K562 (cell line): ENCODE results near the gene FPGS. TPM values are rescaled to one million over a fixed set of nuclear protein-coding genes. Genes with fewer than 3 reads are reported as not detected.

Experiments
- ATAC-seq: fragments of 200-7000 bp; cut with Tn5 transposase; 3 replicates; pipeline ENCODE4 v1.9.1; 2020; ENCODE audit warnings: moderate library complexity
- BruUV-seq: library from RNA; stranded (reverse); fragments of 400-500 nt; replicated peaks from 2 replicates; lab custom pipeline; 2021; lab: Mats Ljungman, UMichigan
- CTCF ChIA-PET: fragments of 300-600 bp; formaldehyde crosslinking; extraction: SDS; loops from one replicate; lab custom pipeline; 2021; ENCODE audit warnings: low intra/inter-chr PET ratio; lab: Yijun Ruan, JAX
- POLR2A ChIA-PET: fragments of 300-600, 350-650 bp; sonication (Branson Sonifier 250); formaldehyde crosslinking; extraction: SDS; loops from one replicate; lab custom pipeline; 2021; ENCODE audit warnings: antibody characterized with exemption, inconsistent platforms; lab: Yijun Ruan, JAX
- DNase-seq, 4 experiments: peaks; one replicate each; pipeline versions ENCODE4 v3.0.0 to v3.0.0-alpha.2; 2011 to 2018; ENCODE audit warnings: low spot score in 3 of 4, mixed read lengths in 3 of 4; ENCODE audit errors: extremely low read depth in 1 of 4
- FAIRE-seq: peaks from 2 replicates; lab custom pipeline; 2011; peaks lifted over from hg19 to GRCh38; lab: Jason Lieb, UNC
- H2AFZ ChIP-seq: 2 replicates; pipeline ENCODE4 v1.6.0; 2011; ENCODE audit warnings: low read depth, low read length, control low read depth, inconsistent platforms
- H3K27ac ChIP-seq: fragments of 200-600 bp; 3 replicates; pipeline ENCODE4 v1.8.0; 2011; ENCODE audit warnings: low read depth, mild to moderate bottlenecking, control low read depth, inconsistent platforms, low read length, moderate library complexity, mixed read lengths; ENCODE audit errors: extremely low read depth
- H3K27me3 ChIP-seq, 2 experiments: fragments of 300-600 bp in 1 of 2; 2 replicates in 1 of 2; 3 replicates in 1 of 2; pipeline versions ENCODE4 v1.6.0 to v1.8.0; 2011; ENCODE audit warnings: inconsistent platforms in 2 of 2, low read length in 2 of 2, mild to moderate bottlenecking in 1 of 2, mixed read lengths in 1 of 2, moderate library complexity in 1 of 2; ENCODE audit not compliant: control insufficient read depth in 2 of 2, insufficient read depth in 2 of 2
- H3K36me3 ChIP-seq: fragments of 300-600 bp; 3 replicates; pipeline ENCODE4 v1.8.0; 2011; ENCODE audit warnings: mild to moderate bottlenecking, low read length, inconsistent platforms; ENCODE audit not compliant: control insufficient read depth, insufficient read depth
- H3K4me1 ChIP-seq, 2 experiments: fragments of 200-600 bp in 1 of 2; replicated peaks in 1 of 2; 2 replicates in 1 of 2; 3 replicates in 1 of 2; pipeline versions ENCODE4 v1.5.1 to v1.8.0; 2011; ENCODE audit warnings: inconsistent platforms in 2 of 2, low read length in 2 of 2, mild to moderate bottlenecking in 1 of 2, mixed read lengths in 1 of 2, moderate library complexity in 1 of 2; ENCODE audit not compliant: control insufficient read depth in 2 of 2, insufficient read depth in 2 of 2
- H3K4me2 ChIP-seq: 2 replicates; pipeline ENCODE4 v1.6.1; 2011; ENCODE audit warnings: low read length, control low read depth, inconsistent platforms, mixed read lengths; ENCODE audit not compliant: insufficient read depth
- H3K4me3 ChIP-seq: fragments of 200-600 bp; sonication (generic), shearing (Covaris generic); 2 replicates; pipeline ENCODE4 v1.5.1; 2016; ENCODE audit warnings: control low read depth, inconsistent platforms
- H3K79me2 ChIP-seq: fragments of 200-600 bp; 3 replicates; pipeline ENCODE4 v1.8.0; 2011; ENCODE audit warnings: low read length, inconsistent platforms; ENCODE audit not compliant: control insufficient read depth, insufficient read depth
- H3K9ac ChIP-seq, 2 experiments: 2 replicates each; pipeline versions ENCODE4 v1.6.0 to v1.6.1; 2011; ENCODE audit warnings: low read depth in 2 of 2, low read length in 2 of 2, control low read depth in 1 of 2, inconsistent platforms in 1 of 2, mild to moderate bottlenecking in 1 of 2, mixed read lengths in 1 of 2; ENCODE audit not compliant: insufficient read depth in 1 of 2
- H3K9me1 ChIP-seq: one replicate; pipeline ENCODE4 v1.6.0; 2011; ENCODE audit warnings: inconsistent platforms, mild to moderate bottlenecking, low read length, moderate library complexity; ENCODE audit not compliant: control insufficient read depth, insufficient read depth
- H3K9me3 ChIP-seq: replicated peaks from 2 replicates; pipeline ENCODE4 v1.5.1; 2011; ENCODE audit warnings: low read depth, low read length, inconsistent platforms; ENCODE audit not compliant: control insufficient read depth, insufficient read depth
- H4K20me1 ChIP-seq: replicated peaks from 2 replicates; pipeline ENCODE4 v1.6.1; 2011; ENCODE audit warnings: low read length, inconsistent platforms, mixed read lengths; ENCODE audit not compliant: control insufficient read depth, insufficient read depth
- CTCFL ChIP-seq: IDR thresholded peaks from 2 replicates; pipeline ENCODE4 v1.6.1; 2011; ENCODE audit warnings: borderline replicate concordance, low read depth, mild to moderate bottlenecking, moderate library complexity, low read length; ENCODE audit not compliant: insufficient read depth, poor library complexity, severe bottlenecking
- ERF ChIP-seq: fragments of 450-650 bp; formaldehyde crosslinking; IDR thresholded peaks from 2 replicates; pipeline ENCODE4 v1.4.0; 2020; ENCODE audit warnings: mild to moderate bottlenecking, mixed read lengths
- GATA2 ChIP-seq: sonication (generic); formaldehyde crosslinking; IDR thresholded peaks from 2 replicates; pipeline ENCODE4 v1.4.0; 2020; ENCODE audit warnings: mild to moderate bottlenecking, missing genetic modification reagents
- NFRKB ChIP-seq: fragments of 450-650 bp; IDR thresholded peaks from 2 replicates; pipeline ENCODE4 v1.6.1; 2016; ENCODE audit warnings: low read depth
- NR3C1 ChIP-seq: sonication (generic); formaldehyde crosslinking; IDR thresholded peaks from 2 replicates; pipeline ENCODE4 v1.8.1; 2022; ENCODE audit warnings: missing genetic modification reagents
- POLR3A ChIP-seq: IDR thresholded peaks from 2 replicates; pipeline ENCODE4 v1.6.1; 2011; ENCODE audit warnings: borderline replicate concordance, mild to moderate bottlenecking, moderate library complexity; ENCODE audit not compliant: insufficient read length, insufficient read depth; ENCODE audit errors: extremely low read depth
- RFX7 ChIP-seq: fragments of 250-450 bp; sonication (Bioruptor Pico); IDR thresholded peaks from 2 replicates; pipeline ENCODE4 v1.5.1; 2021; ENCODE audit warnings: mild to moderate bottlenecking
- SNIP1 ChIP-seq: fragments of 450-650 bp; IDR thresholded peaks from 2 replicates; pipeline ENCODE4 v1.7.1; 2017; ENCODE audit warnings: low read depth, mild to moderate bottlenecking
- SRSF1 ChIP-seq: fragments of 200-400 bp; formaldehyde crosslinking; IDR thresholded peaks from 2 replicates; pipeline ENCODE4 v1.6.1; 2017; ENCODE audit warnings: mild to moderate bottlenecking, low read depth, low read length, moderate library complexity
- TGIF2 ChIP-seq: sonication (generic); formaldehyde crosslinking; IDR thresholded peaks from 2 replicates; pipeline ENCODE4 v1.8.1; 2022; ENCODE audit warnings: mild to moderate bottlenecking, missing genetic modification reagents, moderate library complexity
- XRCC5 ChIP-seq: fragments of 200-400 bp; formaldehyde crosslinking; IDR thresholded peaks from 2 replicates; pipeline ENCODE4 v1.6.1; 2017; ENCODE audit warnings: low read depth, mild to moderate bottlenecking, low read length
- ZNF165 ChIP-seq: fragments of 250-450 bp; sonication (Bioruptor Pico); IDR thresholded peaks from 2 replicates; pipeline ENCODE4 v1.4.0; 2020; ENCODE audit warnings: borderline replicate concordance
- ZNF41 ChIP-seq: fragments of 250-450 bp; sonication (Bioruptor Pico); conservative IDR thresholded peaks from 2 replicates; pipeline ENCODE4 v1.4.0; 2020; ENCODE audit warnings: mild to moderate bottlenecking
- ZNF764 ChIP-seq: fragments of 250-450 bp; sonication (Bioruptor Pico); IDR thresholded peaks from 2 replicates; pipeline ENCODE4 v1.4.0; 2020; ENCODE audit warnings: low read depth, mild to moderate bottlenecking, moderate library complexity
- WGBS: fragments of 100-300 bp; shearing (Covaris generic); methylation state at CpG from one replicate; pipeline ENCODE4 v1.1.6; 2016; ENCODE audit warnings: low coverage, mixed read lengths; ENCODE audit not compliant: insufficient coverage; ENCODE audit errors: missing lambda C conversion rate; 5-methylcytosine and 5-hydroxymethylcytosine counted together
- in situ Hi-C: fragments of 300-500 bp; cut with MboI; formaldehyde crosslinking; loops from 4 replicates; pipeline ENCODE4 v1.15.0; 2018; ENCODE audit warnings: inconsistent platforms, mixed read lengths
- intact Hi-C: fragments of 100-400 bp; cut with micrococcal nuclease; formaldehyde crosslinking; loops from 2 replicates; pipeline ENCODE4 v1.14.2; 2022
- polyA plus RNA-seq, 8 experiments: library from polyadenylated mRNA; depleted of rRNA in 4 of 8; stranded (reverse) in 5 of 8; unstranded in 3 of 8; fragments of >200 nt; fragmentation: Nextera tagmentation in 2 of 8; fragmentation: Illumina TruSeq in 1 of 8; extraction: Ambion mirVana in 2 of 8; extraction: Trizol in 1 of 8; gene quantifications; 2 replicates each; pipeline versions ENCODE4 v1.2.1 to v1.2.3, GENCODE V29; 2011 to 2014; ENCODE audit warnings: inconsistent platforms in 1 of 8, missing spikeins in 1 of 8
- total RNA-seq, 7 experiments: library from RNA; depleted of rRNA in 6 of 7; stranded (reverse); fragments of >200 nt in 6 of 7; fragmentation: Illumina TruSeq in 2 of 7; extraction: Trizol in 2 of 7; gene quantifications; 2 replicates each; pipeline versions ENCODE4 v1.2.1 to v1.2.3, GENCODE V29; 2011 to 2021; ENCODE audit warnings: low replicate concordance in 1 of 7
- TF ChIP-seq, protein P1 (sequence below): fragments of 250-450 bp; sonication (Bioruptor Pico); IDR thresholded peaks from 2 replicates; pipeline ENCODE4 v1.8.0; 2022; ENCODE audit warnings: inconsistent platforms

Gene FPGS
- total and polyA plus RNA-seq, 9 of the 15 experiments (the other 6 are each of a cell fraction or from before 2014, with no cell fraction given): 0.84 to 86.4 (median 59.2) TPM

- H3K4me1 ChIP-seq: peaks cover 49 to 81% of the 10 kb centered on the region in 2 experiments
- no peaks in the 10 kb centered on the region for H3K36me3 ChIP-seq
- ATAC-seq (no peak), FAIRE-seq (no peak), DNase-seq (no peak)
- POLR2A ChIA-PET: interaction anchor here (0.7 to 2.6 kb wide), 2 partner anchors 30 to 91 kb away, joined by 3 to 7 read pairs; no protein-coding TSS in a partner anchor
- H3K9me3 ChIP-seq: no peaks in the 10 kb centered on the region
- no peak overlapping the region for H3K27ac ChIP-seq
- H3K9ac ChIP-seq: peak overlapping the region in 1 of 2 experiments; percentile 70; a peak in 2 of 4 replicates
- in situ Hi-C loops: no loop called here
- peaks cover 5% of the 10 kb centered on the region for H3K9me1 ChIP-seq
- intact Hi-C loops: no loop called here
- no peak overlapping the region for H3K4me2 ChIP-seq
- BruUV-seq: no TSS peak
- H3K4me3 ChIP-seq: no peak overlapping the region
- H4K20me1 ChIP-seq: no peaks in the 10 kb centered on the region
- no peak for TF ChIP-seq ERF (CRISPR knock-in tag)
- TF ChIP-seq NR3C1: no peak
- TF ChIP-seq XRCC5: no peak
- TF ChIP-seq TGIF2 (CRISPR knock-in tag): no peak
- no peak for TF ChIP-seq POLR3A
- TF ChIP-seq SRSF1: no peak
- no peak for TF ChIP-seq CTCFL
- no peak for TF ChIP-seq ZNF764
- TF ChIP-seq ZNF165 (CRISPR knock-in tag): no peak
- no peak for TF ChIP-seq GATA2 (CRISPR knock-in tag)
- no peak for TF ChIP-seq RFX7 (CRISPR knock-in tag)
- TF ChIP-seq SNIP1: no peak
- no peak for TF ChIP-seq NFRKB
- TF ChIP-seq, protein P1, sequence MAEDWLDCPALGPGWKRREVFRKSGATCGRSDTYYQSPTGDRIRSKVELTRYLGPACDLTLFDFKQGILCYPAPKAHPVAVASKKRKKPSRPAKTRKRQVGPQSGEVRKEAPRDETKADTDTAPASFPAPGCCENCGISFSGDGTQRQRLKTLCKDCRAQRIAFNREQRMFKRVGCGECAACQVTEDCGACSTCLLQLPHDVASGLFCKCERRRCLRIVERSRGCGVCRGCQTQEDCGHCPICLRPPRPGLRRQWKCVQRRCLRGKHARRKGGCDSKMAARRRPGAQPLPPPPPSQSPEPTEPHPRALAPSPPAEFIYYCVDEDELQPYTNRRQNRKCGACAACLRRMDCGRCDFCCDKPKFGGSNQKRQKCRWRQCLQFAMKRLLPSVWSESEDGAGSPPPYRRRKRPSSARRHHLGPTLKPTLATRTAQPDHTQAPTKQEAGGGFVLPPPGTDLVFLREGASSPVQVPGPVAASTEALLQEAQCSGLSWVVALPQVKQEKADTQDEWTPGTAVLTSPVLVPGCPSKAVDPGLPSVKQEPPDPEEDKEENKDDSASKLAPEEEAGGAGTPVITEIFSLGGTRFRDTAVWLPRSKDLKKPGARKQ: no peak
- no peak for TF ChIP-seq ZNF41 (CRISPR knock-in tag)
- CTCF ChIA-PET: no interaction called here
- H3K27me3 ChIP-seq: no peaks in the 10 kb centered on the region
- WGBS: 80% methylated on average over 12 of the region's 12 CpGs
- H3K79me2 ChIP-seq: no peaks in the 10 kb centered on the region
- H2AFZ ChIP-seq: no peak overlapping the region
Measured at GRCh38 chr9:127858041-127858512, 55.4 kb downstream of the FPGS start.
